ENCODE data around the gene SUGCT.
"Not testable (repeated sequence)": the region's sequence is repeated elsewhere in the genome, so short reads cannot be mapped to it uniquely, and the experiment has no call there.

The SUGCT gene

GRCh38 chr7:40133561-40134427 lies 1.0 kb upstream of the SUGCT start:
- TF ChIP-seq POLR2AphosphoS5 (IDR thresholded peaks at IDR 0.05; ENCODE audit: borderline replicate concordance, low read depth, low read length) (no peak), FOXP2 (optimal IDR thresholded peaks at IDR 0.05; ENCODE audit: control extremely low read depth, extremely low read length, insufficient read depth) (no peak), EZH2 (IDR thresholded peaks at IDR 0.05) (no peak)
- Histone ChIP-seq H3K36me3 (ENCODE audit: insufficient read depth, low read length) (peaks cover 25% of the 10 kb centered on the region), H3K9me3 (ENCODE audit: low read depth, low read length) (no peaks in the 10 kb centered on the region), H3K4me3 (peak overlapping the region; percentile 94), H3K9ac (ENCODE audit: insufficient read length) (peak overlapping the region; percentile 94), H3K27ac (peak overlapping the region; percentile 93)
- no peak for DNase-seq (ENCODE audit: low read depth, low spot score)

- Histone ChIP-seq H3K4me3 (peak overlapping the region; percentile 94), H3K27ac (no peak overlapping the region), H3K9me3 (ENCODE audit: low read depth, low read length) (no peaks in the 10 kb centered on the region), H3K36me3 (ENCODE audit: insufficient read depth, low read length) (peaks cover 21% of the 10 kb centered on the region), H3K9ac (ENCODE audit: insufficient read length) (peak overlapping the region; percentile 94)
- DNase-seq (ENCODE audit: low read depth, low spot score), result no peak
- TF ChIP-seq POLR2AphosphoS5 (IDR thresholded peaks at IDR 0.05; ENCODE audit: borderline replicate concordance, low read depth, low read length) (no peak), EZH2 (IDR thresholded peaks at IDR 0.05) (no peak), FOXP2 (optimal IDR thresholded peaks at IDR 0.05; ENCODE audit: control extremely low read depth, extremely low read length, insufficient read depth) (no peak)
Measured at GRCh38 chr7:40135317-40135610, 459 bp downstream of the SUGCT start.

- DNase-seq (ENCODE audit: low read depth, low spot score), result no peak
- Histone ChIP-seq H3K36me3 (ENCODE audit: insufficient read depth, low read length) (peaks cover 5% of the 10 kb centered on the region; the same call in 1 of the 2 replicates), H3K9me3 (ENCODE audit: low read depth, low read length) (no peaks in the 10 kb centered on the region), H3K27ac (no peak overlapping the region), H3K4me3 (no peak overlapping the region), H3K9ac (ENCODE audit: insufficient read length) (no peak overlapping the region)
- TF ChIP-seq POLR2AphosphoS5 (IDR thresholded peaks at IDR 0.05; ENCODE audit: borderline replicate concordance, low read depth, low read length), result no peak
Measured at GRCh38 chr7:40137563-40137962, 2.8 kb downstream of the SUGCT start.

GRCh38 chr7:40138973-40139372 lies 4.2 kb downstream of the SUGCT start:
- DNase-seq (ENCODE audit: low read depth, low spot score), result no peak
- TF ChIP-seq EZH2 (IDR thresholded peaks at IDR 0.05) (no peak), POLR2AphosphoS5 (IDR thresholded peaks at IDR 0.05; ENCODE audit: borderline replicate concordance, low read depth, low read length) (no peak), FOXP2 (optimal IDR thresholded peaks at IDR 0.05; ENCODE audit: control extremely low read depth, extremely low read length, insufficient read depth) (no peak)
- H3K36me3 ChIP-seq (ENCODE audit: insufficient read depth, low read length), result no peaks in the 10 kb centered on the region

GRCh38 chr7:40139891-40140290 lies 5.1 kb downstream of the SUGCT start:
- not testable (repeated sequence) for DNase-seq (ENCODE audit: low read depth, low spot score); H3K27ac ChIP-seq; H3K4me3 ChIP-seq; H3K9ac ChIP-seq (ENCODE audit: insufficient read length); H3K36me3 ChIP-seq (ENCODE audit: insufficient read depth, low read length); H3K9me3 ChIP-seq (ENCODE audit: low read depth, low read length)

More at GRCh38 chr7:40138973-40139372, 4.2 kb downstream of the SUGCT start:
- no peak overlapping the region for H3K27ac ChIP-seq
- H3K9me3 ChIP-seq (ENCODE audit: low read depth, low read length), result no peaks in the 10 kb centered on the region
- H3K9ac ChIP-seq (ENCODE audit: insufficient read length), result no peak overlapping the region
- H3K4me3 ChIP-seq, result no peak overlapping the region

DNA sequence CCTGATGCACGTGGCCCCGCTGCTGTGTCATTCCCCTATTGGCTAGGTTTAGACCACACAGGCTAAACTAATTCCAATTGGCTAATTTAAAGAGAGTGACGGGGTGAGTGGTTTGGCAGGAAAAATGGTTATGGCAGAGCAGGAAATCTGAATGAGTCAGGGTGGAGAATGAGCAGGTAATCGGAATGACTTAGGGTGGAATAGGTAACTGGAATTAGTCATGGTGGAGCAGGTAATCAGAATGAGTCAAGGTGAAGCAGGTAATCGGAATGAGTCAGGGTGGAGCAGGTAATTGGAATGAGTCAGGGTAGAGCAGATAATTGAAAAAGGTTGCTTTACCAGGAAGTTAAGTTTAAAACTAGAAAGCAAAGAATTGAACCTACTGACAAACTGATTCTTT lies 7.1 kb downstream of the SUGCT start:
- not testable (repeated sequence) for DNase-seq (ENCODE audit: low read depth, low spot score); H3K9me3 ChIP-seq (ENCODE audit: low read depth, low read length); H3K9ac ChIP-seq (ENCODE audit: insufficient read length); H3K27ac ChIP-seq; H3K4me3 ChIP-seq; H3K36me3 ChIP-seq (ENCODE audit: insufficient read depth, low read length)

DNA sequence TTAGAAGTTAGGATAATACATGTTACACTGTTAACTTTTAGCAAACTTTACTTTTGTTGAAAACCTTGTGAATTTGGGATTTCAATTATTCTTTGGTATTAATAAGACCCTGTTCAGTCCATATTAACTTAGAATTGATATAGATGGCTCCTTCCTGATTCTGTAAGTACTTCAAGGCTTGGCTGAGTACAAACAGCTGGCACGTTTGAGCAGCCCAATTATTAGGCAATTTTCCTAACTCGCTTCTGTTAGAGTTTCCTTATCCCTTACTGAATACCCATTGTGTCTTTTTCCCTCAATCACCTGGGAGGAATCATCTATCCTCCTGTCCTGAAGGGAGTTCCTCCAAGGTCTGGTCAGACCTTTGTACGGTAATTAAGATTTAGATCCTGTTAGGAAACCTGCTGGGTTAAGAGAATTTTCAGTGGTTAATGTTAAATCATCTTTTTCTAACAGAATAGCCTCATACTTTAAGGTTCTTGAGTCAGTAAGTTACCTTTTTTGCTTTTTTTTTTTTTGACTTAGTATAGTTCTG lies 10.9 kb downstream of the SUGCT start:
- not testable (repeated sequence) for H3K9ac ChIP-seq (ENCODE audit: insufficient read length); H3K9me3 ChIP-seq (ENCODE audit: low read depth, low read length); DNase-seq (ENCODE audit: low read depth, low spot score); H3K36me3 ChIP-seq (ENCODE audit: insufficient read depth, low read length); H3K27ac ChIP-seq; H3K4me3 ChIP-seq

- no peak for DNase-seq (ENCODE audit: low read depth, low spot score)
- Histone ChIP-seq H3K36me3 (ENCODE audit: insufficient read depth, low read length) (no peaks in the 10 kb centered on the region), H3K9me3 (ENCODE audit: low read depth, low read length) (no peaks in the 10 kb centered on the region), H3K27ac (no peak overlapping the region), H3K9ac (ENCODE audit: insufficient read length) (no peak overlapping the region), H3K4me3 (no peak overlapping the region)
- TF ChIP-seq EZH2 (IDR thresholded peaks at IDR 0.05), result no peak
- no peak for TF ChIP-seq POLR2AphosphoS5 (IDR thresholded peaks at IDR 0.05; ENCODE audit: borderline replicate concordance, low read depth, low read length)
- TF ChIP-seq FOXP2 (optimal IDR thresholded peaks at IDR 0.05; ENCODE audit: control extremely low read depth, extremely low read length, insufficient read depth), result no peak
Measured at GRCh38 chr7:40147371-40148246, 12.8 kb downstream of the SUGCT start.

- DNase-seq (ENCODE audit: low read depth, low spot score); H3K27ac ChIP-seq: not testable (repeated sequence)
Measured at GRCh38 chr7:40148247-40148580, 13.4 kb downstream of the SUGCT start.

More at GRCh38 chr7:40148247-40148580, 13.4 kb downstream of the SUGCT start:
- H3K9me3 ChIP-seq (ENCODE audit: low read depth, low read length); H3K4me3 ChIP-seq; H3K36me3 ChIP-seq (ENCODE audit: insufficient read depth, low read length); H3K9ac ChIP-seq (ENCODE audit: insufficient read length): not testable (repeated sequence)

Measured in SK-N-MC (cell line).